WTC11 (cell line): ENCODE data around the gene DUSP2.

Experiments
- CBFB ChIP-seq: sonication (generic); formaldehyde crosslinking; IDR thresholded peaks from 2 replicates; pipeline ENCODE4 v1.8.1; 2022; ENCODE audit warnings: mild to moderate bottlenecking, low read depth, missing genetic modification reagents
- FOXJ3 ChIP-seq: sonication (generic); formaldehyde crosslinking; IDR thresholded peaks from 2 replicates; pipeline ENCODE4 v1.9.0; 2021; ENCODE audit warnings: missing genetic modification reagents, mild to moderate bottlenecking, borderline replicate concordance
- FOXP1 ChIP-seq: sonication (generic); formaldehyde crosslinking; IDR thresholded peaks from 2 replicates; pipeline ENCODE4 v1.8.0; 2022; ENCODE audit warnings: missing genetic modification reagents, mild to moderate bottlenecking, moderate library complexity, borderline replicate concordance
- JUN ChIP-seq: sonication (generic); formaldehyde crosslinking; IDR thresholded peaks from 2 replicates; pipeline ENCODE4 v1.8.0; 2023; ENCODE audit warnings: mild to moderate bottlenecking, missing genetic modification reagents
- NFE2L1 ChIP-seq: sonication (generic); formaldehyde crosslinking; IDR thresholded peaks from 2 replicates; pipeline ENCODE4 v1.8.1; 2023; ENCODE audit warnings: missing genetic modification reagents
- ZNF232 ChIP-seq: sonication (generic); formaldehyde crosslinking; IDR thresholded peaks from 2 replicates; pipeline ENCODE4 v1.8.0; 2022; ENCODE audit warnings: mild to moderate bottlenecking, missing genetic modification reagents
- TF ChIP-seq, protein P1 (sequence below): sonication (generic); formaldehyde crosslinking; IDR thresholded peaks from 2 replicates; pipeline ENCODE4 v1.8.0; 2022; ENCODE audit warnings: mild to moderate bottlenecking, missing genetic modification reagents
- TF ChIP-seq, protein P2 (sequence below): fragments of 200-600 bp; IDR thresholded peaks from 2 replicates; pipeline ENCODE4 v1.8.0; 2022; ENCODE audit warnings: antibody characterized with exemption
- TF ChIP-seq, protein P3 (sequence below): sonication (generic); formaldehyde crosslinking; IDR thresholded peaks from 2 replicates; pipeline ENCODE4 v1.8.0; 2022; ENCODE audit warnings: missing genetic modification reagents
- TF ChIP-seq, protein P4 (sequence below): sonication (generic); formaldehyde crosslinking; IDR thresholded peaks from 2 replicates; pipeline ENCODE4 v1.8.1; 2022; ENCODE audit warnings: missing genetic modification reagents, borderline replicate concordance

DNA sequence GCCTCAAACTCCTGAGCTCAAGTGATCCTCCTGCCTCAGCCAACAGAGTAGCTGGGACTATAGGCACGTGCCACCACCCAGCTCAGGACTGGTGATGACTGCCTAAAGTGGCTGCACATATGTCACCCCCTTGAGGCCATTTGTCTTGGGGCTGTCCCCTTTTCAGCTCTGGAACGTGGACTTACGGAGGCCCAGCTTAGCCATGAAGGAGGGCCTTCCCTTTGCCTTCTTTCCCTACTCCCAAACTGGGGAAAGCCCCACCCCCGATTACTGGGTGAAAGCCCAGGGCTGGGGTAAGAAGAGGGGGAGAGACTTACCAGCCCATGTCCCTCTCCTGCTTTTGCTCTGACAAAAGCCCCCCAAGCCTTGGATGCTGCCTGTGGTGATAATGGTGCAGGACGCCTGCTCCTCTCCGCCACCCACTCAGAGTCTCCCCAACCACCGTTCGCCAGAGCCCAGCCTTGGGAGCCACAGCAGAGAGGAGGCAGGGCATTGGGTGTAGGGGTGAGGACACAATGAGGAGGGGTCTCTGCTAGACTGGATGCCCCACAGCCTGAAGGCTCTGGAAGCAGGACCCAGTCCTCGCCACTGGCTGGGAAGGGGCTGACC is 2.5 kb upstream of the DUSP2 start:
- TF ChIP-seq, protein P1, sequence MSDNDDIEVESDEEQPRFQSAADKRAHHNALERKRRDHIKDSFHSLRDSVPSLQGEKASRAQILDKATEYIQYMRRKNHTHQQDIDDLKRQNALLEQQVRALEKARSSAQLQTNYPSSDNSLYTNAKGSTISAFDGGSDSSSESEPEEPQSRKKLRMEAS (CRISPR knock-in tag) = no peak
- TF ChIP-seq, protein P2, sequence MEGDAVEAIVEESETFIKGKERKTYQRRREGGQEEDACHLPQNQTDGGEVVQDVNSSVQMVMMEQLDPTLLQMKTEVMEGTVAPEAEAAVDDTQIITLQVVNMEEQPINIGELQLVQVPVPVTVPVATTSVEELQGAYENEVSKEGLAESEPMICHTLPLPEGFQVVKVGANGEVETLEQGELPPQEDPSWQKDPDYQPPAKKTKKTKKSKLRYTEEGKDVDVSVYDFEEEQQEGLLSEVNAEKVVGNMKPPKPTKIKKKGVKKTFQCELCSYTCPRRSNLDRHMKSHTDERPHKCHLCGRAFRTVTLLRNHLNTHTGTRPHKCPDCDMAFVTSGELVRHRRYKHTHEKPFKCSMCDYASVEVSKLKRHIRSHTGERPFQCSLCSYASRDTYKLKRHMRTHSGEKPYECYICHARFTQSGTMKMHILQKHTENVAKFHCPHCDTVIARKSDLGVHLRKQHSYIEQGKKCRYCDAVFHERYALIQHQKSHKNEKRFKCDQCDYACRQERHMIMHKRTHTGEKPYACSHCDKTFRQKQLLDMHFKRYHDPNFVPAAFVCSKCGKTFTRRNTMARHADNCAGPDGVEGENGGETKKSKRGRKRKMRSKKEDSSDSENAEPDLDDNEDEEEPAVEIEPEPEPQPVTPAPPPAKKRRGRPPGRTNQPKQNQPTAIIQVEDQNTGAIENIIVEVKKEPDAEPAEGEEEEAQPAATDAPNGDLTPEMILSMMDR = no peak
- TF ChIP-seq FOXP1 (CRISPR knock-in tag) (no peak), JUN (CRISPR knock-in tag) (no peak), FOXJ3 (CRISPR knock-in tag) (no peak), CBFB (CRISPR knock-in tag) (no peak), NFE2L1 (CRISPR knock-in tag) (no peak), ZNF232 (CRISPR knock-in tag) (no peak)
- TF ChIP-seq, protein P3, sequence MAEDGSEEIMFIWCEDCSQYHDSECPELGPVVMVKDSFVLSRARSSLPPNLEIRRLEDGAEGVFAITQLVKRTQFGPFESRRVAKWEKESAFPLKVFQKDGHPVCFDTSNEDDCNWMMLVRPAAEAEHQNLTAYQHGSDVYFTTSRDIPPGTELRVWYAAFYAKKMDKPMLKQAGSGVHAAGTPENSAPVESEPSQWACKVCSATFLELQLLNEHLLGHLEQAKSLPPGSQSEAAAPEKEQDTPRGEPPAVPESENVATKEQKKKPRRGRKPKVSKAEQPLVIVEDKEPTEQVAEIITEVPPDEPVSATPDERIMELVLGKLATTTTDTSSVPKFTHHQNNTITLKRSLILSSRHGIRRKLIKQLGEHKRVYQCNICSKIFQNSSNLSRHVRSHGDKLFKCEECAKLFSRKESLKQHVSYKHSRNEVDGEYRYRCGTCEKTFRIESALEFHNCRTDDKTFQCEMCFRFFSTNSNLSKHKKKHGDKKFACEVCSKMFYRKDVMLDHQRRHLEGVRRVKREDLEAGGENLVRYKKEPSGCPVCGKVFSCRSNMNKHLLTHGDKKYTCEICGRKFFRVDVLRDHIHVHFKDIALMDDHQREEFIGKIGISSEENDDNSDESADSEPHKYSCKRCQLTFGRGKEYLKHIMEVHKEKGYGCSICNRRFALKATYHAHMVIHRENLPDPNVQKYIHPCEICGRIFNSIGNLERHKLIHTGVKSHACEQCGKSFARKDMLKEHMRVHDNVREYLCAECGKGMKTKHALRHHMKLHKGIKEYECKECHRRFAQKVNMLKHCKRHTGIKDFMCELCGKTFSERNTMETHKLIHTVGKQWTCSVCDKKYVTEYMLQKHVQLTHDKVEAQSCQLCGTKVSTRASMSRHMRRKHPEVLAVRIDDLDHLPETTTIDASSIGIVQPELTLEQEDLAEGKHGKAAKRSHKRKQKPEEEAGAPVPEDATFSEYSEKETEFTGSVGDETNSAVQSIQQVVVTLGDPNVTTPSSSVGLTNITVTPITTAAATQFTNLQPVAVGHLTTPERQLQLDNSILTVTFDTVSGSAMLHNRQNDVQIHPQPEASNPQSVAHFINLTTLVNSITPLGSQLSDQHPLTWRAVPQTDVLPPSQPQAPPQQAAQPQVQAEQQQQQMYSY (CRISPR knock-in tag) = no peak
- TF ChIP-seq, protein P4, sequence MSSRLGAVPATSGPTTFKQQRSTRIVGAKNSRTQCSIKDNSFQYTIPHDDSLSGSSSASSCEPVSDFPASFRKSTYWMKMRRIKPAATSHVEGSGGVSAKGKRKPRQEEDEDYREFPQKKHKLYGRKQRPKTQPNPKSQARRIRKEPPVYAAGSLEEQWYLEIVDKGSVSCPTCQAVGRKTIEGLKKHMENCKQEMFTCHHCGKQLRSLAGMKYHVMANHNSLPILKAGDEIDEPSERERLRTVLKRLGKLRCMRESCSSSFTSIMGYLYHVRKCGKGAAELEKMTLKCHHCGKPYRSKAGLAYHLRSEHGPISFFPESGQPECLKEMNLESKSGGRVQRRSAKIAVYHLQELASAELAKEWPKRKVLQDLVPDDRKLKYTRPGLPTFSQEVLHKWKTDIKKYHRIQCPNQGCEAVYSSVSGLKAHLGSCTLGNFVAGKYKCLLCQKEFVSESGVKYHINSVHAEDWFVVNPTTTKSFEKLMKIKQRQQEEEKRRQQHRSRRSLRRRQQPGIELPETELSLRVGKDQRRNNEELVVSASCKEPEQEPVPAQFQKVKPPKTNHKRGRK (CRISPR knock-in tag) = no peak
